ENCODE results near the gene LMAN1L.
"Not testable (repeated sequence)": the region's sequence is repeated elsewhere in the genome, so short reads cannot be mapped to it uniquely, and the experiment has no call there.

LMAN1L gene

GRCh38 chr15:74782259-74783071 is 30.2 kb upstream of the LMAN1L start:
- no peak for FAIRE-seq

- FAIRE-seq = no peak
Observed at GRCh38 chr15:74783072-74783807, 29.4 kb upstream of the LMAN1L start.

GRCh38 chr15:74783808-74784175 is 28.8 kb upstream of the LMAN1L start:
- no peak for FAIRE-seq

GRCh38 chr15:74784426-74785193 is 28.0 kb upstream of the LMAN1L start:
- FAIRE-seq = no peak

DNA sequence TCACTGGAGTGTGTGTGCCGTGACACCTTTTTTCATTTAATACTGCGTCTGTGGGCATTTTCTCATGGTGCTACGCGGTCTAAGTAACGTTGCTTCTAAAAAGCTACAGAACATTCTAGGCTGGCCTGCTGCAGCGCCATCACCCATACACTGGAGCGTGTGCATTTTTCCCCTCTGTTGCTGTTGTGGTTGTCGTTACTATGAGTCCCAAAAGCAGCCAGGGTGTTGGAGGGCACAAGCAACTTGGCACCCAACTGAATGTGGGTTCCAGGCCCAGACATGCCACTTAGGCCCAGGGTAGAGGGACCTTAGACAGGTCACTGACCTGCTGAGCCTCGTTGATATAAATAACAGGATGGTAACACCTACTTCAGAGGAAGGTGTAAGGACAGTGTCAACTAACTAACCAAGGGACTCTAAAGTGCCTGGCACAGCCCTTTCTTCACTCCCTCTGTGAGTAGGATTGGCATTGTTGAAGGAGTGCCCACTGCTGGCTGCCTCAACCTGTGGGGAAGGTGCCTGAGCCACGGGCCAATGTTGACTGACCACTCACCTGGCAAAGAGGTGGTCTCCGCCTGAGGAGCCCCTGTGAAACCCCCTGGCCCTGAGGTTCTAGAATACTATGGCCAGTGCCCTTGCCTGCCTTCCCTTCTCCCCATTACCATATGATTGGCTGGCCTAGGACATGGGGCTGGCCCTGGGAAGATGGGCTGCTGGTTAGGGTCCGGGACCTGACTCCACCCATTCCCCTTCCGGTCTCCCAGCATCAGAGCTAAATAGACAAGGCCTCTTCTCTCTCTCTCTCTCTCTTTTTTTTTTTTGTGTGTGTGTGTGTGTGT is 27.2 kb upstream of the LMAN1L start:
- FAIRE-seq = no peak

GRCh38 chr15:74786081-74786480 is 26.6 kb upstream of the LMAN1L start:
- not testable (repeated sequence) for FAIRE-seq

DNA sequence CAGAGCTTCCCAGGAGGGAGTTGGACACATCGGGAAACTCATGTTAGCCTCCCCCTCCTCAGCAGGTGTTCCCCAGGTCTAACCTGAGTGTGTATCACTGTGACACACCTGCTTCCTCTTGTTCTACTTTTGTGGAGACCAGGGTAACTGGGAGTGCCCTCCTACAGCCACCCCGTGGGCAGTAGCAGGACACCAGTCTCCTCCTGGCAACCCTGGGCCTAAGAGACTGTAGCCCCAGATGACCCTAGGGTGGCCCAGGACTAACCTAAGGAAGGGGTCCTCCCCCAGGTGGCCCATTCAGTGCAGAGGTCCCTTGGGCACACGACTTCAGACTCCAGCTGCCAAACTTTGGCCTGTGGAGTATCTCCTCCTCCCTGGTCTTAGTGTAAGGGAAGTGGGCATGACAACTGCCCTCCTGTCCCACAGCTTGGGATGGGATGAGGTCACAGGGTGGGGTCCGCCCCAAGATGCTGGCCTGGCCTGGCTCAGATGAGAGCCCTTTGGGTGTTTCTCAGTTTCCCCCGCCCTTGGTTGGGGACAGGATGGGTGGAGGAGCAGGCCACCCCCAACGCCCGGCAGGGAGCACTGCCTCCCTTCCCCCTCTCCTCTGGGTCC is 26.0 kb upstream of the LMAN1L start:
- no peak for FAIRE-seq

- no peak for FAIRE-seq
Observed at GRCh38 chr15:74787251-74788041, 25.2 kb upstream of the LMAN1L start.

GRCh38 chr15:74788042-74788682 is 24.5 kb upstream of the LMAN1L start:
- no peak for FAIRE-seq

DNA sequence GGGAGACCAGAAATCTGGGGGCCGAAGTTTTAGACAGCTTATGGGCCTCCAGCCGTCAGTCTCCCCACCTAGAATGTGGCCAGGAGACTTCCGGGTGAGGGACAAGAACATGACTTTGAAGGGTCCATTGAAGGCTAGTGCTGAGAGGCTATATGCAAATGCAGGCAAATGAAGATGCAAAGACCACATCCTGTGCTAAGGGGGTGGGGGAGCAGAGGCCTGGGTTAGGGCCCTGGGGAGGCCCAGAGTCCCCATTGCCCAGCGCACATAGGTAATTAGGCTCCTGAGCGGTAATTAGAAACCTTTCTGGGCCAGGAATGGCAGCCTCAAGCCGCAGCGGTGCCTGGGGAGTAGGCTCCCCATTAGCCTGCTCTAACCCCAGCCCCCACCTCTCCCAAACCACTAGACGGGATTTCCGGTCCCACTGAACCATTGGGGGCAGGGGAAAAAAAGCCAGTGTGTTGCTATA is 23.9 kb upstream of the LMAN1L start:
- FAIRE-seq = no peak

DNA sequence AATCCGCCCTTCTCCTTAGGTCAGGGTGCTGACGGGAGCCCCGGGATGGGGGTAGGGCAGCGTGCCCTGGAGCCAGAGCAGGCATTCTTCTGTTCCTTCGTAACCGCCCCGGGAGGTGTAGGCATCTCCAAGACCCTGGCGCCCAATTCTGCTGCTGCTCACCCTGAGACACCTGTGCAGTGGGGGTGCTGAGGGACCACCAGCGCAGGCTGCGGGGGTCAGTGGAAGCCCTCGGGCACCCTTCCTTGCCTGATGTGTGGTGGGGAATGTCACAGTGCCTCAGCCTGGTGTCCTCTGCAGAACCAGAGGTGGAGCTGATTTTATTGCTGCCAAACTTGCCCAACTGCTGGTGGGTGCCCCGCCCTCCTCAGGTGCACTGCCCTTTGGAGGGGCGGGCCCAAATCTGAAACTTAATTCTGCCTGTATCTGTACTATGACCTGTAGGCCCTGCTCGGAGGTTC is 23.4 kb upstream of the LMAN1L start:
- FAIRE-seq = no peak

DNA sequence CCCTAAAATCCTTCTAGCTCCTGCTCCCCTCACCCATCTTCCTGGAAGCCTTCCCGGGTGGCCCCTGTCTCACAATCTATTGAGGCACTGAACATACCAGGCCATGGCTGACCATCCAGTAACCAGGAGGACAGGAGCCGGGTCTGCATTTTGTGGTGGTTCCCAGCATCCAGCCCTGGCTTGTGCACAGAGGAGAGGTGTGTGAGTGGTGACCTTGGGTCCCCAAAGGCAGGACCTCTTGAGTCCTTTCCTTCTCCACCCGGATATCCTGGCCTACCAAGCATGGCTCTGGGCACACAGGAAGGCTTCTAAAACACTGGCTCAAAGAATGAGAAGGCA is 22.9 kb upstream of the LMAN1L start:
- FAIRE-seq = no peak

DNA sequence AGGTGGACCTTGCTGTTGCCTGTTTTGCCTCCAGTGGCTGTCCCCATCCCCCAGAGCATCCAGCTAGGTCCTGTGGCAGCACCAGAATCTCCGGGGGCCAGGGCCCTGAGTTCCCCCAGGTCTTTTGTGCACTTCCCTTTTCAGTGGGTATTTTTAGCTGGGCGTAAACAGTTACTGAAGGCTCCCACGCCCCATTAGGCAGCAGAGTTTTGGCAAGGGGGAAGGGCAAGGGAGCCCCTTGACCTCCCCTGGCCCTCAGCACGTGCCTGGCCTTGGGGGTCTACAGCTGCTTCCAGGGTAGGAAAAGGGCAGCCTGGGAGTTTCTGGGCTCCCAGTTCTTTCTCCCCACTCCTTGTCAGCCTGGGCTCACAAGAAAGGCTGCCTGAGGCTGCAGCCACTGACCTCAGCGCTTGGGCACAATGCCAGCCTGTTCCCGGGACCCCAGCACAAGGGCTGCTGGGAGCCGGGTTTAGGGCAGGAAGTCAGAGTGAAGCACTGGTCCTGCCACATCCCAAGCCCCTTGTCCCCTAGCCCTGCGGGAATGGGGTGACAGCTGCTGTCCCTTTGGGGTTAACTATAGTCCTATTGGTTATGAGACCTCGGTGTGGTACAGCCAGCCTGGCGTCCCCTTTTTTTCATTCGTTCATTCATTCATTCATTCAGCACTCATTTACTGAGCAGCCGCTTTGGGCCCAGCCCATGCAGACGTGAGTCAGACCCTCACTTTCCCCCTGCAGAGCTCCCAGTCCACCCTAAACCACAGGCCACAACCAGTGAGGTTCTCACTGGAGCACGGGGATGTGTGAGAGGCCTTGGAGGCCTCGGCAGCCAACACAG is 22.3 kb upstream of the LMAN1L start:
- FAIRE-seq = no peak

DNA sequence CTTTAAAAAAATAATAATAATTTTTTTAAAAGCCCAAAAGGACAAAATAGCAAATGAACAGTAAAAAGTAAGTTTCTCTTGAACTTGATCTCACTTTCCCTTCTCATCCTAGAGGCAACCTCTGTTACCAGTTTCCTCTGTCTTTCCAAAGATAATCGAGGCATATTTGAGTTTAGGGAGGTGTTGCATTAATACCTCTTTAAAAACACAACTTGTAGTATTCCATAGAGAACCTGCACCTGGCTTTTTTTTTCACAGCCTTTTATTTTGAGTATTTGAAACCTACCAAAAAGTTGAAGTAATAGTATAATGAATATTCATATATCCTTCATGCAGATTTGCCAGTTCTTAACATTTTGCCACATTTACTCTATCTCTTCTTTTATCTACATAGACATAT is 21.6 kb upstream of the LMAN1L start:
- FAIRE-seq = no peak

DNA sequence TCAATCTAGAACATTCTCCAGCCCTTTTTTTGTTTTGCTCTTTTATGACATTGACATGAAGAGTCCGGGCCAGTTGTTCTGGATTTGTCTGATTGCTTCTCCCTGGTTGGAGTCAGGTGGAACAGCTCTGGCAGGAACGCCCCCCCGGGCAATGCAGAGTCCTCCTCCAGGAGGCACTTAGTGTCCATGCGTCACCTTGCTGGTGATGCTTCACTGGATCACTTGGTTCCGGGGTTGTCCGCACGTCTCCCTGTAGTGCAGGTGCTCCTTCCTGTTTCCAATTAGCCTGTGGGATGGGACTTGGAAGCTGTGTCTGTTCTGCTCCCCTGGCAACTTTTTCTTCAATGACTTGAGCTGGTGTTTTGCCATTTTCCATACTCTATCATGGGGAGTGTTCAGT is 21.0 kb upstream of the LMAN1L start:
- no peak for FAIRE-seq

GRCh38 chr15:74792227-74793016 is 20.2 kb upstream of the LMAN1L start:
- FAIRE-seq = no peak

GRCh38 chr15:74793135-74794028 is 19.3 kb upstream of the LMAN1L start:
- FAIRE-seq = no peak

All from islet of Langerhans (tissue), 1 donor.